ENCODE measurements around the gene RARRES1.

DNA sequence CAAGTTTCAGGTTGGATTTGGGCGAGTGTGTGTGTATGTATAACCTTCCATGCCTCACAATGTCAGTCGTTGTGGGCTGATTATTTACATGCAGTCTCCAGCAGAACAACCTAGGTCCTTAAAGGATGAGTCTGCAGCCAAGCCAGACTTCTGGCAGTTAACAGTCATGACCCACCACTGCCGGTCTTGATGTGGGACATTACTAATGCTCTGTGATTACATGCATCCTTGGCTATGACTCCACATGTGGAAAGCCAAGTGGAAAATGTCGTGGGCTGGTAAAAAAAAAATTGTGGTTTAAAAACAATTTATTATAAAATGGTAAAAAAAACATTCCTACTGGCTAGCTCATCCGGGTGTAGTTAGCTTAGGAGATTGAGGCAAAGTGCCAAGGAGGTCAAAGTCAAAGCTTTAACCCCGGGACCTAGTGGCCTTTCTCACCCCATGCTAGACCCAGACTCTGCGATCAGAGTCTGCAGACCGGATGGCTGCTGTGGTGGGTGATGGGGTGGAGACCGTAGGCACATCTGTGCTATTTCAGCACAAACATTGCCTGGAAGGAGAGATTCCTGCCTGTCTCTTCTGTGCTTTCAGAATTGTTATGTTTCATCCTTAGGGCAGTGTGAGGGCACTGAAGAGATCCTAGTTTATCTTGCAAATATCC, 6.8 kb downstream of the RARRES1 start:
- TF ChIP-seq, protein P1, sequence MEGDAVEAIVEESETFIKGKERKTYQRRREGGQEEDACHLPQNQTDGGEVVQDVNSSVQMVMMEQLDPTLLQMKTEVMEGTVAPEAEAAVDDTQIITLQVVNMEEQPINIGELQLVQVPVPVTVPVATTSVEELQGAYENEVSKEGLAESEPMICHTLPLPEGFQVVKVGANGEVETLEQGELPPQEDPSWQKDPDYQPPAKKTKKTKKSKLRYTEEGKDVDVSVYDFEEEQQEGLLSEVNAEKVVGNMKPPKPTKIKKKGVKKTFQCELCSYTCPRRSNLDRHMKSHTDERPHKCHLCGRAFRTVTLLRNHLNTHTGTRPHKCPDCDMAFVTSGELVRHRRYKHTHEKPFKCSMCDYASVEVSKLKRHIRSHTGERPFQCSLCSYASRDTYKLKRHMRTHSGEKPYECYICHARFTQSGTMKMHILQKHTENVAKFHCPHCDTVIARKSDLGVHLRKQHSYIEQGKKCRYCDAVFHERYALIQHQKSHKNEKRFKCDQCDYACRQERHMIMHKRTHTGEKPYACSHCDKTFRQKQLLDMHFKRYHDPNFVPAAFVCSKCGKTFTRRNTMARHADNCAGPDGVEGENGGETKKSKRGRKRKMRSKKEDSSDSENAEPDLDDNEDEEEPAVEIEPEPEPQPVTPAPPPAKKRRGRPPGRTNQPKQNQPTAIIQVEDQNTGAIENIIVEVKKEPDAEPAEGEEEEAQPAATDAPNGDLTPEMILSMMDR (IDR thresholded peaks at IDR 0.05) = no peak
- TF ChIP-seq ZFP36 (IDR thresholded peaks at IDR 0.05; ENCODE audit: borderline replicate concordance, partially characterized antibody) (no peak), EHF (CRISPR knock-in tag; IDR thresholded peaks at IDR 0.05) (no peak), JUNB (IDR thresholded peaks at IDR 0.05) (peak; percentile 76), CBX2 (IDR thresholded peaks at IDR 0.05; ENCODE audit: borderline replicate concordance, low read depth) (no peak), HDAC2 (IDR thresholded peaks at IDR 0.05) (no peak), MYC (IDR thresholded peaks at IDR 0.05; ENCODE audit: borderline replicate concordance, low read length) (no peak), ZSCAN20 (CRISPR knock-in tag; IDR thresholded peaks at IDR 0.05) (no peak), BHLHE40 (IDR thresholded peaks at IDR 0.05; ENCODE audit: low read depth, low read length) (no peak), POLR2A (IDR thresholded peaks at IDR 0.05; ENCODE audit: low read length) (no peak)
- TF ChIP-seq, protein P2, sequence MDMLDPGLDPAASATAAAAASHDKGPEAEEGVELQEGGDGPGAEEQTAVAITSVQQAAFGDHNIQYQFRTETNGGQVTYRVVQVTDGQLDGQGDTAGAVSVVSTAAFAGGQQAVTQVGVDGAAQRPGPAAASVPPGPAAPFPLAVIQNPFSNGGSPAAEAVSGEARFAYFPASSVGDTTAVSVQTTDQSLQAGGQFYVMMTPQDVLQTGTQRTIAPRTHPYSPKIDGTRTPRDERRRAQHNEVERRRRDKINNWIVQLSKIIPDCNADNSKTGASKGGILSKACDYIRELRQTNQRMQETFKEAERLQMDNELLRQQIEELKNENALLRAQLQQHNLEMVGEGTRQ (IDR thresholded peaks at IDR 0.05) = no peak
- TF ChIP-seq, protein P3, sequence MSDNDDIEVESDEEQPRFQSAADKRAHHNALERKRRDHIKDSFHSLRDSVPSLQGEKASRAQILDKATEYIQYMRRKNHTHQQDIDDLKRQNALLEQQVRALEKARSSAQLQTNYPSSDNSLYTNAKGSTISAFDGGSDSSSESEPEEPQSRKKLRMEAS (IDR thresholded peaks at IDR 0.05) = no peak
